Measurements from ENCODE around the gene PEX6. TPM values are rescaled to one million over a fixed set of nuclear protein-coding genes. Genes with fewer than 3 reads are reported as not detected.

Gene PEX6
- total and polyA plus RNA-seq, 2 of the 13 experiments (the other 11 are each of a cell fraction or from before 2014, with no cell fraction given): 5.1 to 6.7 TPM

- peak; percentile 76 for TF ChIP-seq ETV5 (CRISPR knock-in tag; IDR thresholded peaks at IDR 0.05; ENCODE audit: borderline replicate concordance)
- TF ChIP-seq TCF12 (IDR thresholded peaks at IDR 0.05): no peak
- TF ChIP-seq TCF12 (CRISPR knock-in tag; IDR thresholded peaks at IDR 0.05): 0 out of 2 replicates have a peak, but pooled peaks have one; percentile 17
- TF ChIP-seq TEAD3 (CRISPR knock-in tag; optimal IDR thresholded peaks at IDR 0.05; ENCODE audit: borderline replicate concordance): peak; percentile 62
- TF ChIP-seq POLR2G (IDR thresholded peaks at IDR 0.05; ENCODE audit: low read depth, low read length): peak; percentile 95
- peak; percentile 54; the same call in 1 of the 2 replicates for TF ChIP-seq DRAP1 (CRISPR knock-in tag; IDR thresholded peaks at IDR 0.05)
- TF ChIP-seq ZNF687 (CRISPR knock-in tag; IDR thresholded peaks at IDR 0.05): peak; percentile 96
- peak; percentile 75 for TF ChIP-seq MED1 (CRISPR knock-in tag; IDR thresholded peaks at IDR 0.05)
- peak; percentile 67 for TF ChIP-seq MED8 (CRISPR knock-in tag; IDR thresholded peaks at IDR 0.05; ENCODE audit: insufficient replicate concordance)
- TF ChIP-seq SNAPC5 (CRISPR knock-in tag; IDR thresholded peaks at IDR 0.05; ENCODE audit: borderline replicate concordance): no peak
- TF ChIP-seq NFRKB (IDR thresholded peaks at IDR 0.05): no peak
- no peak for TF ChIP-seq ZNF329 (CRISPR knock-in tag; IDR thresholded peaks at IDR 0.05; ENCODE audit: low read depth)
- TF ChIP-seq ZNF333 (CRISPR knock-in tag; IDR thresholded peaks at IDR 0.05; ENCODE audit: borderline replicate concordance): peak; percentile 86
- no peak for TF ChIP-seq ZNF580 (CRISPR knock-in tag; IDR thresholded peaks at IDR 0.05; ENCODE audit: borderline replicate concordance, low read depth)
- peak; percentile 71; the same call in 1 of the 2 replicates for TF ChIP-seq BCL3 (CRISPR knock-in tag; IDR thresholded peaks at IDR 0.05)
- TF ChIP-seq SNAPC4 (CRISPR knock-in tag; IDR thresholded peaks at IDR 0.05): peak; percentile 71
Measured at GRCh38 chr6:43021270-43022047, 42.5 kb upstream of the PEX6 start, which contains the start of gene RRP36 (continued).

Data from HepG2 (cell line).